Liver (tissue), 9 donors: ENCODE results near the gene ZSCAN22. TPM values are rescaled to one million over a fixed set of nuclear protein-coding genes. Genes with fewer than 3 reads are reported as not detected.

Experiments
- DNase-seq: peaks from one replicate; pipeline ENCODE4 v3.0.0-alpha.2; 2017; ENCODE audit warnings: low spot score
- H3K27ac ChIP-seq, 2 donors: one replicate each; pipeline ENCODE4 v1.7.0; 2013; ENCODE audit warnings: inconsistent platforms in 2 of 2, low read length in 2 of 2, control low read depth in 1 of 2, low read depth in 1 of 2, mild to moderate bottlenecking in 1 of 2
- H3K27me3 ChIP-seq, 4 donors: one replicate each; pipeline versions ENCODE4 v1.6.1 to v1.7.0; 2013; ENCODE audit warnings: low read length in 3 of 4, inconsistent platforms in 1 of 4, mild to moderate bottlenecking in 1 of 4, moderate library complexity in 1 of 4; ENCODE audit not compliant: control insufficient read depth in 4 of 4, insufficient read depth in 4 of 4
- H3K36me3 ChIP-seq, 4 donors: one replicate each; pipeline versions ENCODE4 v1.6.1 to v1.7.0; 2013; ENCODE audit warnings: low read length in 3 of 4, mild to moderate bottlenecking in 3 of 4, low read depth in 1 of 4, moderate library complexity in 1 of 4; ENCODE audit not compliant: control insufficient read depth in 4 of 4, insufficient read depth in 3 of 4
- H3K4me1 ChIP-seq, 4 donors: one replicate each; pipeline versions ENCODE4 v1.6.1 to v1.7.0; 2013; ENCODE audit warnings: low read length in 3 of 4, mild to moderate bottlenecking in 3 of 4, moderate library complexity in 1 of 4; ENCODE audit not compliant: control insufficient read depth in 4 of 4, insufficient read depth in 4 of 4
- H3K4me3 ChIP-seq, 3 donors: one replicate each; pipeline versions ENCODE4 v1.6.1 to v1.7.0; 2013; ENCODE audit warnings: low read length in 3 of 3, control low read depth in 1 of 3, low read depth in 1 of 3, mild to moderate bottlenecking in 1 of 3
- H3K9ac ChIP-seq, 2 donors: one replicate each; pipeline ENCODE4 v1.7.0; 2013; ENCODE audit warnings: low read length in 2 of 2, mild to moderate bottlenecking in 2 of 2, moderate library complexity in 2 of 2, control low read depth in 1 of 2, low read depth in 1 of 2
- H3K9me3 ChIP-seq, 4 donors: one replicate each; pipeline versions ENCODE4 v1.6.1 to v1.7.0; 2013; ENCODE audit warnings: low read length in 3 of 4; ENCODE audit not compliant: control insufficient read depth in 4 of 4
- CTCF ChIP-seq: fragments of 150-350 bp; IDR thresholded peaks from 2 replicates; pipeline ENCODE4 v1.5.1; 2017; ENCODE audit warnings: improper control_type of control experiment, low read depth, low read length; ENCODE audit not compliant: missing input control
- EGR1 ChIP-seq, 2 donors: IDR thresholded peaks; 2 replicates each; pipeline ENCODE4 v1.6.1; 2016 to 2018; ENCODE audit warnings: antibody characterized with exemption in 2 of 2, low read depth in 2 of 2
- FOXA1 ChIP-seq: IDR thresholded peaks from 2 replicates; pipeline ENCODE4 v1.6.1; 2016; ENCODE audit warnings: antibody characterized with exemption
- FOXA2 ChIP-seq: IDR thresholded peaks from 2 replicates; pipeline ENCODE4 v1.6.1; 2016; ENCODE audit warnings: antibody characterized with exemption
- GABPA ChIP-seq, 2 donors: IDR thresholded peaks in 1 of 2; conservative IDR thresholded peaks in 1 of 2; 2 replicates each; pipeline ENCODE4 v1.6.1; 2016; ENCODE audit warnings: antibody characterized with exemption in 2 of 2, mild to moderate bottlenecking in 1 of 2, moderate library complexity in 1 of 2
- HNF4A ChIP-seq, 2 donors: conservative IDR thresholded peaks; 2 replicates each; pipeline ENCODE4 v1.6.1; 2016; ENCODE audit warnings: antibody characterized with exemption in 2 of 2, mild to moderate bottlenecking in 2 of 2
- HNF4G ChIP-seq: IDR thresholded peaks from 2 replicates; pipeline ENCODE4 v1.6.1; 2016; ENCODE audit warnings: antibody characterized with exemption
- JUND ChIP-seq, 2 donors: IDR thresholded peaks; 2 replicates each; pipeline ENCODE4 v1.6.1; 2016; ENCODE audit warnings: antibody characterized with exemption in 2 of 2
- NR2F2 ChIP-seq: IDR thresholded peaks from 2 replicates; pipeline ENCODE4 v1.6.1; 2016; ENCODE audit warnings: antibody characterized with exemption
- RAD21 ChIP-seq, 2 donors: IDR thresholded peaks; 2 replicates each; pipeline ENCODE4 v1.6.1; 2016; ENCODE audit warnings: antibody characterized with exemption in 2 of 2, mild to moderate bottlenecking in 2 of 2
- REST ChIP-seq: IDR thresholded peaks from 2 replicates; pipeline ENCODE4 v1.6.1; 2016; ENCODE audit warnings: antibody characterized with exemption, mild to moderate bottlenecking
- RXRA ChIP-seq, 2 donors: IDR thresholded peaks; 2 replicates each; pipeline ENCODE4 v1.6.1; 2017 to 2018; ENCODE audit warnings: antibody characterized with exemption in 2 of 2, mild to moderate bottlenecking in 1 of 2
- SP1 ChIP-seq: IDR thresholded peaks from 2 replicates; pipeline ENCODE4 v1.6.1; 2018; ENCODE audit warnings: antibody characterized with exemption, mild to moderate bottlenecking
- YY1 ChIP-seq: IDR thresholded peaks from 2 replicates; pipeline ENCODE4 v1.6.1; 2016; ENCODE audit warnings: antibody characterized with exemption, mild to moderate bottlenecking
- WGBS: extraction: QIAGEN DNeasy Blood & Tissue Kit; methylation state at CpG from one replicate; pipeline ENCODE4 v1.1.7; 2013; 5-methylcytosine and 5-hydroxymethylcytosine counted together
- polyA plus RNA-seq, 2 donors: library from polyadenylated mRNA; stranded (reverse) in 1 of 2; unstranded in 1 of 2; fragments of 200-250 nt in 1 of 2; fragments of >200 nt in 1 of 2; fragmentation: Nextera tagmentation in 1 of 2; extraction: Ambion mirVana in 1 of 2; gene quantifications; one replicate each; pipeline versions ENCODE4 v1.2.1 to v1.2.3, GENCODE V29; 2013 to 2015
- total RNA-seq, 2 donors: library from RNA; depleted of rRNA; stranded (reverse); fragments of >200 nt; gene quantifications; one replicate each; pipeline ENCODE4 v1.2.3, GENCODE V29; 2014
- TF ChIP-seq, protein P1 (sequence below): IDR thresholded peaks from 2 replicates; pipeline ENCODE4 v1.6.1; 2016; ENCODE audit warnings: antibody characterized with exemption
- TF ChIP-seq, protein P2 (sequence below): IDR thresholded peaks from 2 replicates; pipeline ENCODE4 v1.6.1; 2016; ENCODE audit warnings: antibody characterized with exemption
- TF ChIP-seq, protein P3 (sequence below): IDR thresholded peaks from 2 replicates; pipeline ENCODE4 v1.6.1; 2016; ENCODE audit warnings: antibody characterized with exemption
- donor health status: healthy.
- donor health status: healthy.
- donor health status: healthy.
- donor health status: healthy.
- donor health status: healthy.

Gene ZSCAN22
- total and polyA plus RNA-seq, 4 donors = 0.88 to 3.5 (median 2.0) TPM

DNA sequence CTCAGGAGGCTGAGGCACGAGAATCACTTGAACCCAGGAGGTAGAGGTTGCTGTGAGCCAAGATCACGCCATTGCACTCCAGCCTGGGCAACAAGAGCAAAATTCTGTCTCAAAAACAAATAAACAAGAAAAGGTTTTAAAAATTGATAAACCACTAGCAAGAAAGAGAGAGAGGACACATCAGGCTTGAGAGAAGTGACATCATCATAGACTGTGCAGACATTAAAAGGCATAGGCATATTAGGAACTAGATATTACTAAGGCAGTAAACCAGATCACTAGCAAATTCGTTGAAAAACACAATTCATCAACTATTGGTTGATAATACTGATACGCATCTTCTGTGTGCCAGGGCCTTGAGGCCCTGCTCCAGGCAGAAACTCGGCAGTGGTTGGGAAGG is 18.8 kb downstream of the ZSCAN22 start:
- H3K36me3 ChIP-seq = peaks cover 0 to 6% (median 2%) of the 10 kb centered on the region in 4 donors
- 76% methylated on average over 5 of the region's 5 CpGs for WGBS

More for the DNA sequence above, 18.8 kb downstream of the ZSCAN22 start:
- H3K9ac ChIP-seq = no peak overlapping the region
- TF ChIP-seq SP1 = no peak
- TF ChIP-seq FOXA2 = no peak
- TF ChIP-seq GABPA (IDR thresholded peaks at IDR 0.05 in 1 of 2, conservative IDR thresholded peaks at IDR 0.05 in 1 of 2) = no peak
- TF ChIP-seq RXRA (IDR thresholded peaks at IDR 0.05) = no peak
- no peak for TF ChIP-seq CTCF
- TF ChIP-seq REST = no peak
- no peak for TF ChIP-seq HNF4A (conservative IDR thresholded peaks at IDR 0.05)
- TF ChIP-seq EGR1 (IDR thresholded peaks at IDR 0.05; ENCODE audit: low read depth in 2 of 2) = no peak
- TF ChIP-seq, protein P1, sequence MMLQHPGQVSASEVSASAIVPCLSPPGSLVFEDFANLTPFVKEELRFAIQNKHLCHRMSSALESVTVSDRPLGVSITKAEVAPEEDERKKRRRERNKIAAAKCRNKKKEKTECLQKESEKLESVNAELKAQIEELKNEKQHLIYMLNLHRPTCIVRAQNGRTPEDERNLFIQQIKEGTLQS = no peak
- TF ChIP-seq, protein P2, sequence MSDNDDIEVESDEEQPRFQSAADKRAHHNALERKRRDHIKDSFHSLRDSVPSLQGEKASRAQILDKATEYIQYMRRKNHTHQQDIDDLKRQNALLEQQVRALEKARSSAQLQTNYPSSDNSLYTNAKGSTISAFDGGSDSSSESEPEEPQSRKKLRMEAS = no peak
- TF ChIP-seq RAD21 (IDR thresholded peaks at IDR 0.05) = no peak
- TF ChIP-seq HNF4G = no peak
- no peak for TF ChIP-seq JUND (IDR thresholded peaks at IDR 0.05)
- TF ChIP-seq NR2F2 = no peak
- no peak for TF ChIP-seq FOXA1
- TF ChIP-seq YY1 = no peak
- TF ChIP-seq, protein P3, sequence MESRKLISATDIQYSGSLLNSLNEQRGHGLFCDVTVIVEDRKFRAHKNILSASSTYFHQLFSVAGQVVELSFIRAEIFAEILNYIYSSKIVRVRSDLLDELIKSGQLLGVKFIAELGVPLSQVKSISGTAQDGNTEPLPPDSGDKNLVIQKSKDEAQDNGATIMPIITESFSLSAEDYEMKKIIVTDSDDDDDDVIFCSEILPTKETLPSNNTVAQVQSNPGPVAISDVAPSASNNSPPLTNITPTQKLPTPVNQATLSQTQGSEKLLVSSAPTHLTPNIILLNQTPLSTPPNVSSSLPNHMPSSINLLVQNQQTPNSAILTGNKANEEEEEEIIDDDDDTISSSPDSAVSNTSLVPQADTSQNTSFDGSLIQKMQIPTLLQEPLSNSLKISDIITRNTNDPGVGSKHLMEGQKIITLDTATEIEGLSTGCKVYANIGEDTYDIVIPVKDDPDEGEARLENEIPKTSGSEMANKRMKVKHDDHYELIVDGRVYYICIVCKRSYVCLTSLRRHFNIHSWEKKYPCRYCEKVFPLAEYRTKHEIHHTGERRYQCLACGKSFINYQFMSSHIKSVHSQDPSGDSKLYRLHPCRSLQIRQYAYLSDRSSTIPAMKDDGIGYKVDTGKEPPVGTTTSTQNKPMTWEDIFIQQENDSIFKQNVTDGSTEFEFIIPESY = no peak
- peaks cover 14 to 34% (median 27%) of the 10 kb centered on the region in 4 donors for H3K4me1 ChIP-seq
- no peak overlapping the region for H3K4me3 ChIP-seq
- H3K27ac ChIP-seq = no peak overlapping the region
- no peaks in the 10 kb centered on the region for H3K9me3 ChIP-seq
- DNase-seq = no peak
- H3K27me3 ChIP-seq = no peaks in the 10 kb centered on the region
